Stimulated activated CD4-positive, alpha-beta T cell treated with anti-CD3 and anti-CD28 coated beads, Interleukin-12 subunit alpha, Interleukin-12 subunit beta, amount 100 ng/mL, for 48 hours (primary cell): ENCODE results near the gene PDZRN4.
"Not testable (repeated sequence)": the region's sequence is repeated elsewhere in the genome, so short reads cannot be mapped to it uniquely, and the experiment has no call there.

Experiments used
- DNase-seq, 3 donors: peaks; one replicate each; pipeline ENCODE4 v3.0.0-alpha.2; 2020; ENCODE audit warnings: low read depth in 2 of 3, low spot score in 1 of 3

Gene PDZRN4

GRCh38 chr12:41213648-41214047 lies 25.5 kb downstream of the PDZRN4 start:
- no peak for DNase-seq

GRCh38 chr12:41217727-41218126 lies 29.6 kb downstream of the PDZRN4 start:
- no peak for DNase-seq

GRCh38 chr12:41220931-41221330 lies 32.8 kb downstream of the PDZRN4 start:
- DNase-seq, result no peak

- no peak for DNase-seq
Observed at GRCh38 chr12:41221491-41221890, 33.4 kb downstream of the PDZRN4 start.

- DNase-seq, result no peak
Observed at GRCh38 chr12:41223600-41223999, 35.5 kb downstream of the PDZRN4 start.

- no peak for DNase-seq
Observed at GRCh38 chr12:41224066-41224465, 35.9 kb downstream of the PDZRN4 start.

- DNase-seq, result no peak
Observed at GRCh38 chr12:41225179-41225578, 37.1 kb downstream of the PDZRN4 start.

- no peak for DNase-seq
Observed at GRCh38 chr12:41228066-41228820, 40.1 kb downstream of the PDZRN4 start.

- DNase-seq, result no peak
Observed at GRCh38 chr12:41230756-41231155, 42.6 kb downstream of the PDZRN4 start.

- no peak for DNase-seq
Observed at GRCh38 chr12:41234692-41235091, 46.6 kb downstream of the PDZRN4 start.

- DNase-seq, result no peak
Observed at GRCh38 chr12:41242603-41243002, 54.5 kb downstream of the PDZRN4 start.

- no peak for DNase-seq
Observed at GRCh38 chr12:41248391-41248790, 60.3 kb downstream of the PDZRN4 start.

GRCh38 chr12:41250748-41251147 lies 62.6 kb downstream of the PDZRN4 start:
- DNase-seq, result no peak

- DNase-seq, result no peak
Observed at GRCh38 chr12:41254004-41254914, 66.1 kb downstream of the PDZRN4 start.

GRCh38 chr12:41263196-41263595 lies 75.1 kb downstream of the PDZRN4 start:
- DNase-seq, result not testable (repeated sequence)

- DNase-seq, result no peak
Observed at GRCh38 chr12:41264281-41264680, 76.2 kb downstream of the PDZRN4 start.

GRCh38 chr12:41269056-41269455 lies 80.9 kb downstream of the PDZRN4 start:
- no peak for DNase-seq

GRCh38 chr12:41271489-41271888 lies 83.4 kb downstream of the PDZRN4 start:
- DNase-seq, result no peak

GRCh38 chr12:41274643-41275042 lies 86.5 kb downstream of the PDZRN4 start:
- no peak for DNase-seq

GRCh38 chr12:41277100-41277945 lies 89.2 kb downstream of the PDZRN4 start:
- DNase-seq, result no peak

GRCh38 chr12:41277946-41278267 lies 89.8 kb downstream of the PDZRN4 start:
- no peak for DNase-seq
